IMR-90 (cell line): ENCODE measurements around the gene MMD2.

Source experiments
- CEBPB ChIP-seq: IDR thresholded peaks from 2 replicates; pipeline ENCODE4 v1.6.1; 2012; ENCODE audit warnings: low read depth, low read length, improper control_type of control experiment
- POLR2A ChIP-seq: IDR thresholded peaks from 2 replicates; pipeline ENCODE4 v1.6.1; 2012; ENCODE audit warnings: mild to moderate bottlenecking, low read depth, low read length
- RFX5 ChIP-seq: IDR thresholded peaks from 2 replicates; pipeline ENCODE4 v1.8.0; 2012; ENCODE audit warnings: low read depth, mild to moderate bottlenecking, low read length, moderate library complexity
- TF ChIP-seq, protein P1 (sequence below): conservative IDR thresholded peaks from 2 replicates; pipeline ENCODE4 v1.5.1; 2012; ENCODE audit warnings: mild to moderate bottlenecking, low read depth, low read length, improper control_type of control experiment

DNA sequence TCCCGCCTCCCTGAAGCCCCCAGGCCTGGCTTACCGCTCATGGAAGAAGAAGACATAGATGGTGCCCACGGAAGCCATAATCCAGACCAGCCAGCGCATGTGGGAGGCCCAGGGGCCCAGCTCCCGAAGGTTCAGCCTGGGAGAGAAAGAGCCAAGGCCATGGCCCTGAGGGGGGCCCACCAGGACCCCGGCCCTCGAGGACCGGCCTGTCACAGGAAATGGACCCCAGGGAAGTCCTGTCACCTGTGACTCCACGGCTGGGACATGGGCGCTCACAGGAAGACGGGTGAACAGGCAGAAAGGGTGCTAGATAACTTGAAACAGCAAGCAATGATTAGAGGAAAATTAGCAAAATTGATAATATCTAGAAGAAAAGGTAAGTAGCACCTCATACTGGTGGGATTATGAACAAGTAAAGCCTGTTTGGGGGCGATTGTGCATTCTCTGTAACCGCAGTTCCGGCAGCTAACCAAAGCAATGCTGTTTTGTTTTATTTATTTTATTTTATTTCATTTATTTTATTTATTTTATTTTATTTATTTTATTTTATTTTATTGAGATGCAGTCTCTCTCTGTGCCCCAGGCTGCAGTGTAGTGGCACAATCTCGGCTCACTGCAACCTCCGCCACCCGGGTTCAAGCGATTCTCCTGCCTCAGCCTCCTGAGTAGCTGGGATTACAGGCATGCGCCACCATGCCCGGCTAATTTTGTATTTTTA is 47.7 kb downstream of the MMD2 start:
- TF ChIP-seq, protein P1, sequence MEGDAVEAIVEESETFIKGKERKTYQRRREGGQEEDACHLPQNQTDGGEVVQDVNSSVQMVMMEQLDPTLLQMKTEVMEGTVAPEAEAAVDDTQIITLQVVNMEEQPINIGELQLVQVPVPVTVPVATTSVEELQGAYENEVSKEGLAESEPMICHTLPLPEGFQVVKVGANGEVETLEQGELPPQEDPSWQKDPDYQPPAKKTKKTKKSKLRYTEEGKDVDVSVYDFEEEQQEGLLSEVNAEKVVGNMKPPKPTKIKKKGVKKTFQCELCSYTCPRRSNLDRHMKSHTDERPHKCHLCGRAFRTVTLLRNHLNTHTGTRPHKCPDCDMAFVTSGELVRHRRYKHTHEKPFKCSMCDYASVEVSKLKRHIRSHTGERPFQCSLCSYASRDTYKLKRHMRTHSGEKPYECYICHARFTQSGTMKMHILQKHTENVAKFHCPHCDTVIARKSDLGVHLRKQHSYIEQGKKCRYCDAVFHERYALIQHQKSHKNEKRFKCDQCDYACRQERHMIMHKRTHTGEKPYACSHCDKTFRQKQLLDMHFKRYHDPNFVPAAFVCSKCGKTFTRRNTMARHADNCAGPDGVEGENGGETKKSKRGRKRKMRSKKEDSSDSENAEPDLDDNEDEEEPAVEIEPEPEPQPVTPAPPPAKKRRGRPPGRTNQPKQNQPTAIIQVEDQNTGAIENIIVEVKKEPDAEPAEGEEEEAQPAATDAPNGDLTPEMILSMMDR: no peak
- TF ChIP-seq POLR2A (no peak), CEBPB (no peak), RFX5 (no peak)
